CD4-positive, alpha-beta T cell (primary cell): ENCODE results near the gene RAB6A. TPM values are rescaled to one million over a fixed set of nuclear protein-coding genes. Genes with fewer than 3 reads are reported as not detected.

Experiments
- ATAC-seq: fragments of 200-7000 bp; cut with Tn5 transposase; one replicate; pipeline ENCODE4 v1.10.0; 2022; ENCODE audit warnings: mild to moderate bottlenecking; ENCODE audit not compliant: poor library complexity
- CTCF ChIA-PET: fragments of 350-600 bp; sonication (Branson Sonifier 250); formaldehyde crosslinking; loops from one replicate; lab custom pipeline; 2021; ENCODE audit warnings: antibody characterized with exemption, inconsistent platforms; lab: Charles Lee
- POLR2A ChIA-PET: fragments of 350-600 bp; sonication (Branson Sonifier 250); formaldehyde crosslinking; loops from one replicate; lab custom pipeline; 2021; ENCODE audit warnings: antibody characterized with exemption, inconsistent platforms; lab: Charles Lee
- DNase-seq, 14 experiments: peaks; one replicate each; pipeline ENCODE4 v3.0.0-alpha.2; 2013 to 2020; ENCODE audit warnings: mixed read lengths in 2 of 14
- H3K27ac ChIP-seq, 2 donors: one replicate each; pipeline versions ENCODE4 v1.5.1 to v1.7.0; 2013; ENCODE audit warnings: low read length in 2 of 2, low read depth in 1 of 2, mild to moderate bottlenecking in 1 of 2
- H3K27me3 ChIP-seq, 2 experiments: 1 replicate in 1 of 2; 2 replicates in 1 of 2; pipeline versions ENCODE4 v1.6.1 to v1.7.0; 2013; ENCODE audit warnings: low read length in 2 of 2, control low read depth in 1 of 2, mild to moderate bottlenecking in 1 of 2, moderate library complexity in 1 of 2; ENCODE audit not compliant: insufficient read depth in 2 of 2, control insufficient read depth in 1 of 2
- H3K36me3 ChIP-seq: one replicate; pipeline ENCODE4 v1.6.1; 2013; ENCODE audit warnings: low read length, control low read depth; ENCODE audit not compliant: insufficient read depth
- H3K4me1 ChIP-seq: one replicate; pipeline ENCODE4 v1.6.1; 2013; ENCODE audit warnings: low read length, control low read depth; ENCODE audit not compliant: insufficient read depth
- H3K4me3 ChIP-seq: one replicate; pipeline ENCODE4 v1.5.1; 2013; ENCODE audit warnings: mild to moderate bottlenecking, low read length, moderate library complexity
- H3K9me3 ChIP-seq, 2 experiments: 1 replicate in 1 of 2; 2 replicates in 1 of 2; pipeline versions ENCODE4 v1.6.1 to v1.7.0; 2013; ENCODE audit warnings: low read length in 2 of 2, mild to moderate bottlenecking in 2 of 2, control low read depth in 1 of 2, moderate library complexity in 1 of 2; ENCODE audit not compliant: control insufficient read depth in 1 of 2, insufficient read depth in 1 of 2
- H3K27ac Mint-ChIP-seq: one replicate; pipeline ENCODE4 v1.8.0; 2020; ENCODE audit warnings: mixed read lengths
- H3K27me3 Mint-ChIP-seq: one replicate; pipeline ENCODE4 v1.8.0; 2021; ENCODE audit warnings: mixed read lengths
- H3K36me3 Mint-ChIP-seq: one replicate; pipeline ENCODE4 v1.8.0; 2021; ENCODE audit warnings: low read depth, mixed read lengths
- H3K4me1 Mint-ChIP-seq: one replicate; pipeline ENCODE4 v1.8.0; 2021; ENCODE audit warnings: low read depth, mixed read lengths
- H3K4me3 Mint-ChIP-seq: one replicate; pipeline ENCODE4 v1.8.0; 2020; ENCODE audit warnings: mild to moderate bottlenecking, mixed read lengths
- H3K9me3 Mint-ChIP-seq: one replicate; pipeline ENCODE4 v1.8.0; 2020; ENCODE audit warnings: mixed read lengths
- intact Hi-C, 2 experiments: fragments of 100-400 bp; cut with DNase I in 1 of 2; cut with micrococcal nuclease in 1 of 2; formaldehyde crosslinking; loops; one replicate each; pipeline versions ENCODE4 v1.15.1 to v1.9.0; 2023 to 2025; cut with DNase I, micrococcal nuclease
- total RNA-seq, 174 experiments: library from RNA in 2 of 174; stranded (reverse) in 2 of 174; gene quantifications; one replicate each; pipeline ENCODE4 v1.2.3 and lab custom pipeline; 2021 to 2026
- TF ChIP-seq, protein P1 (sequence below): fragments of 200-600 bp; IDR thresholded peaks from one replicate; pipeline ENCODE4 v1.8.0; 2022; ENCODE audit warnings: antibody characterized with exemption, mild to moderate bottlenecking

Gene RAB6A
- total RNA-seq, 2 experiments from 2014 or later = 42.6 to 49.3 TPM

GRCh38 chr11:73651661-73652045 is 109.2 kb downstream of the RAB6A start:
- DNase-seq (no peak), ATAC-seq (no peak)
- Mint-ChIP-seq H3K27me3 (no peaks in the 10 kb centered on the region), H3K27ac (no peak overlapping the region), H3K4me3 (no peak overlapping the region), H3K4me1 (peaks cover 25% of the 10 kb centered on the region), H3K9me3 (no peaks in the 10 kb centered on the region), H3K36me3 (peaks cover 68% of the 10 kb centered on the region)
- intact Hi-C loops = no loop called here
- TF ChIP-seq, protein P1, sequence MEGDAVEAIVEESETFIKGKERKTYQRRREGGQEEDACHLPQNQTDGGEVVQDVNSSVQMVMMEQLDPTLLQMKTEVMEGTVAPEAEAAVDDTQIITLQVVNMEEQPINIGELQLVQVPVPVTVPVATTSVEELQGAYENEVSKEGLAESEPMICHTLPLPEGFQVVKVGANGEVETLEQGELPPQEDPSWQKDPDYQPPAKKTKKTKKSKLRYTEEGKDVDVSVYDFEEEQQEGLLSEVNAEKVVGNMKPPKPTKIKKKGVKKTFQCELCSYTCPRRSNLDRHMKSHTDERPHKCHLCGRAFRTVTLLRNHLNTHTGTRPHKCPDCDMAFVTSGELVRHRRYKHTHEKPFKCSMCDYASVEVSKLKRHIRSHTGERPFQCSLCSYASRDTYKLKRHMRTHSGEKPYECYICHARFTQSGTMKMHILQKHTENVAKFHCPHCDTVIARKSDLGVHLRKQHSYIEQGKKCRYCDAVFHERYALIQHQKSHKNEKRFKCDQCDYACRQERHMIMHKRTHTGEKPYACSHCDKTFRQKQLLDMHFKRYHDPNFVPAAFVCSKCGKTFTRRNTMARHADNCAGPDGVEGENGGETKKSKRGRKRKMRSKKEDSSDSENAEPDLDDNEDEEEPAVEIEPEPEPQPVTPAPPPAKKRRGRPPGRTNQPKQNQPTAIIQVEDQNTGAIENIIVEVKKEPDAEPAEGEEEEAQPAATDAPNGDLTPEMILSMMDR = no peak
- H3K4me1 ChIP-seq = peaks cover 22% of the 10 kb centered on the region
- H3K4me3 ChIP-seq = no peak overlapping the region
- H3K27ac ChIP-seq = no peak overlapping the region
- H3K36me3 ChIP-seq = peaks cover 15% of the 10 kb centered on the region
- no peaks in the 10 kb centered on the region for H3K9me3 ChIP-seq
- CTCF ChIA-PET = no interaction called here
- POLR2A ChIA-PET = no interaction called here
- H3K27me3 ChIP-seq = no peaks in the 10 kb centered on the region

- intact Hi-C loops = no loop called here
- no peaks in the 10 kb centered on the region for H3K27me3 Mint-ChIP-seq
- H3K4me3 Mint-ChIP-seq = no peak overlapping the region
- ATAC-seq (no peak), DNase-seq (no peak)
- Histone ChIP-seq H3K27me3 (no peaks in the 10 kb centered on the region), H3K9me3 (no peaks in the 10 kb centered on the region), H3K27ac (no peak overlapping the region), H3K4me1 (peaks cover 25% of the 10 kb centered on the region), H3K4me3 (no peak overlapping the region), H3K36me3 (peaks cover 15% of the 10 kb centered on the region)
- TF ChIP-seq, protein P1 = no peak
- no peaks in the 10 kb centered on the region for H3K9me3 Mint-ChIP-seq
- H3K4me1 Mint-ChIP-seq = peaks cover 28% of the 10 kb centered on the region
- CTCF ChIA-PET = interaction anchor here (0.6 kb wide), 1 partner anchor 31 kb away, joined by 3 read pairs; no protein-coding TSS in a partner anchor
- POLR2A ChIA-PET = no interaction called here
- H3K27ac Mint-ChIP-seq = no peak overlapping the region
- H3K36me3 Mint-ChIP-seq = peaks cover 64% of the 10 kb centered on the region
These were observed 109.6 kb downstream of the RAB6A start for GRCh38 chr11:73651252-73651651.

DNA sequence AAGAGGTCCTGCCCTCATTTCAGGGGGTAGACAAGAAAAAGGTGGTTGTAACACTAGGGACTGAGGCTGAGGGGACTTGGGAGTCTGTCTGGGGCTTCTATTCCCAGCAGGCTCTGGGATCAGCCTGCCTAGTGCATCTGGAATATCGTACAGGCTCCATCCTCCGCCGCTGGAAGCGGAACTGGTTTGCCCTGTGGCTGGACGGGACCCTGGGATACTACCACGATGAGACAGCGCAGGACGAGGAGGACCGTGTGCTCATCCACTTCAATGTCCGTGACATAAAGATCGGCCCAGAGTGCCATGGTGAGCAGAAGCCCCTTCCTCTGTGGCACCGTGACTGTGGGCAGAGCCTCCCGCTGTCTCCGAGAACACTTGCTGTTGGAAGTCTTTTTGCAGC is 110.5 kb downstream of the RAB6A start:
- TF ChIP-seq, protein P1 = no peak
- H3K27me3 Mint-ChIP-seq = no peaks in the 10 kb centered on the region
- Histone ChIP-seq H3K27me3 (no peaks in the 10 kb centered on the region), H3K27ac (no peak overlapping the region), H3K4me3 (no peak overlapping the region), H3K36me3 (peaks cover 12% of the 10 kb centered on the region), H3K4me1 (peaks cover 25% of the 10 kb centered on the region), H3K9me3 (no peaks in the 10 kb centered on the region)
- H3K9me3 Mint-ChIP-seq = no peaks in the 10 kb centered on the region
- no peak for DNase-seq
- intact Hi-C loops = no loop called here
- CTCF ChIA-PET = no interaction called here
- POLR2A ChIA-PET = no interaction called here
- peaks cover 57% of the 10 kb centered on the region for H3K36me3 Mint-ChIP-seq
- H3K4me1 Mint-ChIP-seq = peaks cover 28% of the 10 kb centered on the region
- no peak overlapping the region for H3K4me3 Mint-ChIP-seq
- no peak for ATAC-seq
- no peak overlapping the region for H3K27ac Mint-ChIP-seq
